Left lung (tissue), 10 donors: ENCODE results near the gene KLF14. TPM values are rescaled to one million over a fixed set of nuclear protein-coding genes. Genes with fewer than 3 reads are reported as not detected.

Experiments
- ATAC-seq: fragments of 200-7000 bp; cut with Tn5 transposase; one replicate; pipeline ENCODE4 v1.9.1; 2020; ENCODE audit warnings: moderate library complexity
- DNase-seq, 4 donors: peaks; one replicate each; pipeline ENCODE4 v3.0.0-alpha.2; 2013 to 2020
- H3K27ac ChIP-seq, 2 donors: fragments of 200-600 bp; sonication (generic) in 1 of 2; one replicate each; pipeline versions ENCODE4 v1.5.0 to v1.8.0; 2020 to 2021
- H3K27me3 ChIP-seq, 2 donors: fragments of 200-600 bp; sonication (generic) in 1 of 2; one replicate each; pipeline versions ENCODE4 v1.5.0 to v1.8.0; 2020 to 2021
- H3K36me3 ChIP-seq, 2 donors: fragments of 200-600 bp; sonication (generic) in 1 of 2; one replicate each; pipeline versions ENCODE4 v1.5.0 to v1.8.0; 2020 to 2021
- H3K4me1 ChIP-seq, 2 donors: fragments of 200-600 bp; one replicate each; pipeline ENCODE4 v1.8.0; 2021
- H3K4me3 ChIP-seq, 2 donors: fragments of 200-600 bp; sonication (generic) in 1 of 2; one replicate each; pipeline versions ENCODE4 v1.5.0 to v1.8.0; 2020 to 2021; ENCODE audit warnings: mild to moderate bottlenecking in 1 of 2
- H3K9me3 ChIP-seq, 2 donors: fragments of 200-600 bp; sonication (generic) in 1 of 2; one replicate each; pipeline versions ENCODE4 v1.5.0 to v1.8.0; 2020 to 2021
- CTCF ChIP-seq, 2 donors: fragments of 200-600 bp; sonication (generic) in 1 of 2; IDR thresholded peaks; one replicate each; pipeline versions ENCODE4 v1.5.0 to v1.8.0; 2021; ENCODE audit warnings: antibody characterized with exemption in 2 of 2
- intact Hi-C, 2 donors: fragments of 100-400 bp; cut with DNase I; formaldehyde crosslinking; loops; one replicate each; pipeline versions ENCODE4 v1.11.2 to v1.14.2; 2022
- polyA plus RNA-seq, 6 donors: library from polyadenylated mRNA; unstranded; fragments of 120-200 nt; gene quantifications; one replicate each; pipeline ENCODE4 v1.2.1, GENCODE V29; 2013; ENCODE audit not compliant: insufficient read length in 6 of 6
- total RNA-seq, 2 donors: library from RNA; stranded (reverse); fragmentation: NEBNext Ultra II Directional; extraction: Animal tissue kit (Norgen Biotek cat#: 25700); gene quantifications; one replicate each; pipeline ENCODE4 v1.2.1, GENCODE V29; 2021
- donor health status: DM: no; HTN: yes; CAD: no.
- donor health status: DM: no; HTN: no; CAD: no.

Gene KLF14
- total and polyA plus RNA-seq, 8 donors: 0.07 to 0.29 (median 0.15) TPM; not detected in 2

- peaks cover 12 to 53% of the 10 kb centered on the region in 2 donors for H3K27me3 ChIP-seq
- no peaks in the 10 kb centered on the region for H3K36me3 ChIP-seq
- intact Hi-C loops: no loop called here
- no peaks in the 10 kb centered on the region for H3K9me3 ChIP-seq
- no peak for TF ChIP-seq CTCF (IDR thresholded peaks at IDR 0.05)
- H3K27ac ChIP-seq: no peak overlapping the region
- ATAC-seq (no peak), DNase-seq (no peak)
- no peak overlapping the region for H3K4me3 ChIP-seq
- H3K4me1 ChIP-seq: no peaks in the 10 kb centered on the region
Measured at GRCh38 chr7:130748531-130749389, 14.8 kb upstream of the KLF14 start.

GRCh38 chr7:130741331-130741995, 7.5 kb upstream of the KLF14 start:
- intact Hi-C loops: no loop called here
- H3K4me1 ChIP-seq: peaks cover 0 to 16% of the 10 kb centered on the region in 2 donors
- peak overlapping the region in 1 of 2 donors; percentile 82 for H3K27ac ChIP-seq
- TF ChIP-seq CTCF (IDR thresholded peaks at IDR 0.05): no peak
- H3K9me3 ChIP-seq: no peaks in the 10 kb centered on the region
- peaks cover 44 to 99% of the 10 kb centered on the region in 2 donors for H3K27me3 ChIP-seq
- no peak overlapping the region for H3K4me3 ChIP-seq
- DNase-seq (no peak), ATAC-seq (peak; percentile 63)
- H3K36me3 ChIP-seq: no peaks in the 10 kb centered on the region

- no peak for TF ChIP-seq CTCF (IDR thresholded peaks at IDR 0.05)
- Histone ChIP-seq H3K27me3 (peaks cover 51 to 99% of the 10 kb centered on the region in 2 donors), H3K36me3 (no peaks in the 10 kb centered on the region), H3K4me3 (no peak overlapping the region), H3K4me1 (peaks cover 0 to 16% of the 10 kb centered on the region in 2 donors), H3K27ac (peak overlapping the region in 1 of 2 donors; percentile 82), H3K9me3 (no peaks in the 10 kb centered on the region)
- peak; percentile 44 for ATAC-seq
- intact Hi-C loops: no loop called here
- no peak for DNase-seq
Measured at GRCh38 chr7:130740606-130741005, 6.6 kb upstream of the KLF14 start.

- Histone ChIP-seq H3K27ac (no peak overlapping the region), H3K4me1 (peaks cover 0 to 8% of the 10 kb centered on the region in 2 donors), H3K27me3 (peaks cover 81 to 100% of the 10 kb centered on the region in 2 donors), H3K4me3 (no peak overlapping the region), H3K9me3 (peaks cover 0 to 15% of the 10 kb centered on the region in 2 donors), H3K36me3 (no peaks in the 10 kb centered on the region)
- intact Hi-C loops: no loop called here
- no peak for DNase-seq
- TF ChIP-seq CTCF (IDR thresholded peaks at IDR 0.05): no peak
- no peak for ATAC-seq
Measured at GRCh38 chr7:130736298-130736900, 2.4 kb upstream of the KLF14 start.
